Activated T-cell treated with anti-CD3 and anti-CD28 coated beads for 48 hours (primary cell): ENCODE data around the gene RGS18.
"Not testable (repeated sequence)": the region's sequence is repeated elsewhere in the genome, so short reads cannot be mapped to it uniquely, and the experiment has no call there.

Experiments
- DNase-seq: peaks from one replicate; pipeline ENCODE4 v3.0.0-alpha.2; 2020; ENCODE audit warnings: low read depth

Gene RGS18

DNA sequence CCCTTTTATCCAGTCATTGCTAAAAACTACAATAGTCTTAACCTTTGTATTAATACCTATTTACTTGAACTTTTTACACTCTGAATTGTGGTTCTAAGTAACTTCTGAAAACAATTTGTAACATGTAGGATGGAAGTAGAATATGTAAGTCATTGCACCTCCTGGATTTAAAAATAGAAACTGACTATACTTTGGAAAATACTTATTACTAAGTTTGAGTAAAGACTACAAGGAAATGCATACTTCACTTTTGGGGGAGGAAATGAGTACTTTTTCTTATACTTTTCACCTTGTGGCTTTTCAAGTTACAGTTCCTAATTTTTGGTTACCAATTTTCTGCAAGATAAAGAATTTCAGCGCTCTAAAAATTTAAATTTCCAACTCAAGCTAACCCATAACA, 8.7 kb downstream of the RGS18 start:
- DNase-seq = no peak

- DNase-seq = no peak
These were observed 9.8 kb downstream of the RGS18 start for GRCh38 chr1:192167911-192168700.

GRCh38 chr1:192168964-192169363, 10.7 kb downstream of the RGS18 start:
- no peak for DNase-seq

- DNase-seq = no peak
These were observed 12.1 kb downstream of the RGS18 start for GRCh38 chr1:192170196-192170984.

DNA sequence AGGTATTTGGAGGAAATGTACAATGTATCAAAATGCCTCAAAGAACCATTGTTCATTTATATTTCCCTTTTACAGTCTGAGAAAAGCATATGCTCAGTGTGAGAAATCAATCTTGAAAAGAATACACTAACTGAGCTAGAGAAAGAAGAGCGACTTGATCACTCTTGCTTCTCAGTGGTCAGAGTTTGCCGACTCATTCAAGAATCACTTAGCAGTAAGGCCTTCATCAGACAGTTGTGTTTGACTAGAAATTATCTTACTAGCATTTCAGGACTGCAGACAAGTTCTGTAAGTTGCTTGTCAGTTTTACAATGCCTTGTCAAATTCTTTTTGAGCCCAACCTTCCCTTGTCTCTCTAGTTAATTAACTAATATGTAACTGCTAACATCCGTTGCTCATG, 12.9 kb downstream of the RGS18 start:
- no peak for DNase-seq

DNA sequence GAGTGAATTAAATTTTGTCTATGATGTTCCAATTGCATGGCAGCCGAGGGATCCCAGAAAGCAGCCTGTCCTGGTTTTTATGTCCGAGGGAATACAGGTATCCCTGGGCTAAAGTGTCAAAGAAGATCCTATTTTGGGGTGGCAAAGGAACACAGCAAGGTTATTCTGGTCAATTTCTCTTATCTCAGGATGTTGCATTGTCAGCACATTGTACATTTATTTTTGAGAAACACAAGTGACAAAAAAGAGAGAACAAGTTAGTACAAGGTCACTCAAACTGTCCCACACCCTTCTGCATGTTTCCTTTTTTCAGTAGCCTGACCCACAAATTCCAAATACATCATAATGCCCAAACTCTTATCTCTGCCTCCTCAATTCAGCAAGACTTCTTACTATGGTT, 17.7 kb downstream of the RGS18 start:
- no peak for DNase-seq

GRCh38 chr1:192183788-192184187, 25.5 kb downstream of the RGS18 start:
- DNase-seq = no peak

- DNase-seq = no peak
These were observed 27.9 kb downstream of the RGS18 start for GRCh38 chr1:192186197-192186596.

DNA sequence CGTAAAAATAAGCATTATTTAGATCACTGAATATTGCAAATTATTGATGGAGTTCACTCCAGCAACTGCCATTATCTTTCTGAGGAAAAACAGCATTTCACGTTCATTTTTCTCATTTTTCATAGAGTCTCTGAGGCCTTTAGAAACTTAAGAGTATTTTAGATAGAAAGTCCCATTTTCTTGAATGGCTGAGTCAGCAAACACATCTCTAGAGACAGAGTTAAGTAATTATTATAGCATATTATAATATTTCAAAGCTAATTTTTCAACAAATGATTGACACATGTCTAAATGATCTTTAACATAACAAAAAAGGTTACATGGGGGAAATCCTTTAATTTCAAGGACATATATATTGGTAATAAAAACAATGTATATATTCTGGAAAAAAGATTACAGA, 31.8 kb downstream of the RGS18 start:
- no peak for DNase-seq

DNA sequence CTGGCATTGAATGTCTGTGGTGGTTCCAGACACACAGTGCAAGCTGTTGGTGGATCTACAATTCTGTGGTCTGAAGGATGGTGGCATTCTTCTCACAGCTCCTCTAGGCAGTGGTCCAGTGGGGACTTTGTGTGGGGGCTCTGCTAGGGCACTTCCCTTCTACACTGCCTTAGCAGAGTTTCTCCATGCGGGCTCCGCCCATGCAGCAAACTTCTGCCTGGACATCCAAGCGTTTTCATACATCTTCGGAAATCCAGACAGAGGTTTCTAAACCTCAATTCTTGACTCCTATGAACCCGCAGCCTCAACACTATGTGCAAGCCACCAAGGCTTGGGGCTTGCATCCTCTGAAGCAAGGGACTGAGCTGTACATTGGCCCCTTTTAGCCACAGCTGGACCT, 43.0 kb downstream of the RGS18 start:
- DNase-seq = no peak

DNA sequence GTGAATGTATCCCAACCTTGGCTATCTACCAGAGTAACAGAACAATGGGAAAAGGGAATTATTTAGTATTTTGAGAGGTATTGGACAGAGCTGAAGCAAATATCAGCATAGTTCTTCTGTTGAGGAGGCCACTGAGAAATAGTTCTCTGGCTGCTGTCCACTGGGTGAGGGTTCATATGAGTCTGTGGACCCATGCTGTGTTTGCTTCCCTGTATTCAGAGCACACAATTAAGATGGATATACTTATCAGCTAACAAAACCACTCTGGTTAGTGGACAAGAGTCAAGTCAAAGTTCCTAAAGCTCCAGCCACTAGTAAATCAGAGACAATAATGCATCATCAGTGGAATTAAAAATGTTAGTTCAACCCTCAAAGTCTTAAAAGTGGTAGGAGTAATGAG, 66.1 kb downstream of the RGS18 start:
- no peak for DNase-seq

DNA sequence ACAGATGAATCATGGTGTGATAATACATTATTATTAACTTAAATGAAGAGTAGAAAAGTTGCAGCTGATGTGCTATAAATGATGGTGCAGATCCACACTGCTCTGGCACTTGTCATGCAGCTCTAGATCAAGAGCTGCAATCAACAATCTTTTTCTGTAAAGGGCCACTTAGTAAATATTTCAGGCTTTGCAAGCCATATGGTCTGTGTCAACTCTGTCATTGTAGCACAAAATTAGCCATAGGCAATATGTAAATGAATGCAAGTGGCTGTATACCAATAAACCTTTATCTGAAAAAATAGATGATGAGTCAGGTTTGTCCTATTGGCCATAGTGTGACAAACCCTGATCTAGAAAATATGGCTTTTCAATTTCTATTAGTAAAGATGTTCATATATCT, 66.6 kb downstream of the RGS18 start:
- DNase-seq = no peak

GRCh38 chr1:192225266-192225665, 67.0 kb downstream of the RGS18 start:
- no peak for DNase-seq

GRCh38 chr1:192225703-192226102, 67.4 kb downstream of the RGS18 start:
- DNase-seq = no peak

DNA sequence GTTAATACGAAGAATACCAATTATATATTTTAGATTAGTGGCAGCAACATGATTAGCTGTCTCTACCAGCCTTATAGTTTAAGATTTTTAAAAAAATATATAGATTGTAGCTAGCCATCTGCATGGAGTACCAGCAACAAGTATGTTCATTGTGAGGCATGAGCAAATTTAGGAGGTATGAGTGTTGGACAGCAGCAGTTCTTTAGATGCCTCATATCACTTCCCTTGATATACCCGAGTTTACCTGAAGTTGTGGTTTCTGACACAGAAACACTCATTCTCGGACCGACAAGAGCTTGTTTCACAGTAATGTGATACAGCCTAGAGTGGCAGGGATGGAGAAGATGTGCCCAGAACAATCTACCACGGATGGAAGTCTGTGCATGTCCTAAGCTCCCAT, 69.1 kb downstream of the RGS18 start:
- DNase-seq = no peak

DNA sequence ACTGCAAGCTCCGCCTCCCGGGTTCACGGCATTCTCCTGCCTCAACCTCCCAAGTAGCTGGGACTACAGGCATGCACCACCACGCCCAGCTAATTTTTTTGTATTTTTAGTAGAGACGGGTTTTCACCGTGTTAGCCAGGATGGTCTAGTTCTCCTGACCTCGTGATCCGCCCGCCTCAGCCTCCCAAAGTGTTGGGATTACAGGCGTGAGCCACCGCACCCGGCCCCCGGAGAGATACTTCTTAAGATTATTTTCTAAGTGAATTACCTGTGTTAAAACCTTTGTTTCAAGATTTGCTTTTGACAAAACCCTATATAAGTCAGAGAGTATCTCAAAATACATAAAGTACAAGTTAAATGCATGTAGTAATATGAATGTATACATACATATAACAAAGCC, 69.7 kb downstream of the RGS18 start:
- DNase-seq = not testable (repeated sequence)

DNA sequence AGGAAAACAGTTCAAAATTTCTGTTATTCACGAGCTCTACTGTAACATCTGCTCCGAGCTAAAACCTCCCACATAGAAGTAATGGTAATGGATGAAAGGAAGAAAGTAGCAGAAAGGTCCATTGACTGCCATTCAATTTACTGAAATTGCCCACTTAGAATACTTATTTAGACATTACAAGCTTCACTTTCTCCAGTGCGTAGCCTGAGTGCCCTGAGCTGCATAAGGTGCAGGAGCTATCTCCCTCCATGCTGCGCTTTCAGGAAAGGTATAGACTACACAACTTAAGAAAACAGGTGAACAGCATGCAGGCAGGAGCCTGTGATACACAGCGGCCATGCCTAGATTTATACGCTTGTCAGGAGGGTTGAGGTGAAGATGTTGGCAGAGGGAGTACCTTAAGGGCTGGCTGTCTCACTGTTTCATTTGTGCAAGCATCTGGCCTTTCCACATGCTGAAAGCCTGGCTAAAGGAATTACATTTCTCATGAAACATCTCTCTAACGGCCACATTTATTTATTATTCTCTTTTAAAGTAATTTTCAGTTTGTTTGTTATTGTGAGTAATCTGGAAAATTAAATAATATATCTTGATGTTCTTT, 74.7 kb downstream of the RGS18 start:
- DNase-seq = no peak

- no peak for DNase-seq
These were observed 76.9 kb downstream of the RGS18 start for GRCh38 chr1:192235127-192235526.
